Activated naive CD8-positive, alpha-beta T cell (primary cell): ENCODE results near the gene STN1.
A peak's percentile ranks its signal among the peaks of the same experiment; 100 is the strongest.
"Not testable (repeated sequence)": the region's sequence is repeated elsewhere in the genome, so short reads cannot be mapped to it uniquely, and the experiment has no call there.

Source experiments
- H3K27ac Mint-ChIP-seq: one replicate; pipeline ENCODE4 v1.8.0; 2021; ENCODE audit warnings: mixed read lengths
- H3K27me3 Mint-ChIP-seq: one replicate; pipeline ENCODE4 v1.8.0; 2021; ENCODE audit warnings: mixed read lengths
- H3K36me3 Mint-ChIP-seq: one replicate; pipeline ENCODE4 v1.8.0; 2021; ENCODE audit warnings: mixed read lengths
- H3K4me1 Mint-ChIP-seq: one replicate; pipeline ENCODE4 v1.8.0; 2021; ENCODE audit warnings: low read depth, mixed read lengths
- H3K4me3 Mint-ChIP-seq: one replicate; pipeline ENCODE4 v1.8.0; 2021; ENCODE audit warnings: mild to moderate bottlenecking, mixed read lengths
- H3K9me3 Mint-ChIP-seq: one replicate; pipeline ENCODE4 v1.8.0; 2021; ENCODE audit warnings: low read depth, mixed read lengths

The STN1 gene

GRCh38 chr10:103853428-103854264 is 64.3 kb downstream of the STN1 start:
- H3K4me3 Mint-ChIP-seq, result peak overlapping the region; percentile 88
- no peaks in the 10 kb centered on the region for H3K9me3 Mint-ChIP-seq
- H3K27me3 Mint-ChIP-seq, result peaks cover 24% of the 10 kb centered on the region
- peaks cover 15% of the 10 kb centered on the region for H3K4me1 Mint-ChIP-seq
- no peak overlapping the region for H3K27ac Mint-ChIP-seq
- no peaks in the 10 kb centered on the region for H3K36me3 Mint-ChIP-seq

- Mint-ChIP-seq H3K36me3 (no peaks in the 10 kb centered on the region), H3K4me3 (no peak overlapping the region), H3K9me3 (no peaks in the 10 kb centered on the region), H3K27me3 (peaks cover 24% of the 10 kb centered on the region), H3K4me1 (peaks cover 15% of the 10 kb centered on the region), H3K27ac (no peak overlapping the region)
These were observed 65.1 kb downstream of the STN1 start for GRCh38 chr10:103852856-103853255.

- no peak overlapping the region for H3K4me3 Mint-ChIP-seq
- H3K36me3 Mint-ChIP-seq, result no peaks in the 10 kb centered on the region
- H3K9me3 Mint-ChIP-seq, result no peaks in the 10 kb centered on the region
- no peak overlapping the region for H3K27ac Mint-ChIP-seq
- peaks cover 15% of the 10 kb centered on the region for H3K4me1 Mint-ChIP-seq
- peaks cover 24% of the 10 kb centered on the region for H3K27me3 Mint-ChIP-seq
These were observed 65.7 kb downstream of the STN1 start for GRCh38 chr10:103852189-103852711.

- no peak overlapping the region for H3K4me3 Mint-ChIP-seq
- peaks cover 17% of the 10 kb centered on the region for H3K27me3 Mint-ChIP-seq
- no peaks in the 10 kb centered on the region for H3K9me3 Mint-ChIP-seq
- peaks cover 17% of the 10 kb centered on the region for H3K4me1 Mint-ChIP-seq
- H3K36me3 Mint-ChIP-seq, result no peaks in the 10 kb centered on the region
- H3K27ac Mint-ChIP-seq, result no peak overlapping the region
These were observed 66.7 kb downstream of the STN1 start for GRCh38 chr10:103851261-103851660.

GRCh38 chr10:103850572-103850895 is 67.5 kb downstream of the STN1 start:
- Mint-ChIP-seq H3K27ac (no peak overlapping the region), H3K4me3 (no peak overlapping the region), H3K36me3 (no peaks in the 10 kb centered on the region), H3K4me1 (peaks cover 22% of the 10 kb centered on the region), H3K27me3 (peaks cover 15% of the 10 kb centered on the region), H3K9me3 (no peaks in the 10 kb centered on the region)

- Mint-ChIP-seq H3K36me3 (no peaks in the 10 kb centered on the region), H3K27ac (no peak overlapping the region), H3K9me3 (no peaks in the 10 kb centered on the region), H3K4me3 (no peak overlapping the region), H3K4me1 (peaks cover 26% of the 10 kb centered on the region), H3K27me3 (peaks cover 15% of the 10 kb centered on the region)
These were observed 68.0 kb downstream of the STN1 start for GRCh38 chr10:103849880-103850571.

- H3K4me1 Mint-ChIP-seq, result peaks cover 22% of the 10 kb centered on the region
- H3K27me3 Mint-ChIP-seq, result peaks cover 12% of the 10 kb centered on the region
- no peak overlapping the region for H3K4me3 Mint-ChIP-seq
- H3K9me3 Mint-ChIP-seq, result no peaks in the 10 kb centered on the region
- no peak overlapping the region for H3K27ac Mint-ChIP-seq
- H3K36me3 Mint-ChIP-seq, result no peaks in the 10 kb centered on the region
These were observed 68.6 kb downstream of the STN1 start for GRCh38 chr10:103849212-103849877.

GRCh38 chr10:103847909-103848468 is 70.0 kb downstream of the STN1 start:
- Mint-ChIP-seq H3K27ac (no peak overlapping the region), H3K4me1 (peaks cover 17% of the 10 kb centered on the region), H3K27me3 (peaks cover 4% of the 10 kb centered on the region), H3K4me3 (no peak overlapping the region), H3K9me3 (no peaks in the 10 kb centered on the region), H3K36me3 (no peaks in the 10 kb centered on the region)

GRCh38 chr10:103847346-103847745 is 70.6 kb downstream of the STN1 start:
- no peak overlapping the region for H3K4me3 Mint-ChIP-seq
- peaks cover 17% of the 10 kb centered on the region for H3K4me1 Mint-ChIP-seq
- H3K9me3 Mint-ChIP-seq, result no peaks in the 10 kb centered on the region
- H3K27ac Mint-ChIP-seq, result no peak overlapping the region
- no peaks in the 10 kb centered on the region for H3K36me3 Mint-ChIP-seq
- peaks cover 3% of the 10 kb centered on the region for H3K27me3 Mint-ChIP-seq

GRCh38 chr10:103845972-103846371 is 72.0 kb downstream of the STN1 start:
- Mint-ChIP-seq H3K27me3 (peaks cover 3% of the 10 kb centered on the region), H3K27ac (no peak overlapping the region), H3K36me3 (no peaks in the 10 kb centered on the region), H3K4me3 (peak overlapping the region; percentile 33), H3K9me3 (no peaks in the 10 kb centered on the region), H3K4me1 (peaks cover 17% of the 10 kb centered on the region)

- not testable (repeated sequence) for H3K27ac Mint-ChIP-seq, H3K9me3 Mint-ChIP-seq, H3K4me3 Mint-ChIP-seq, H3K36me3 Mint-ChIP-seq, H3K27me3 Mint-ChIP-seq
- H3K4me1 Mint-ChIP-seq, result peaks cover 17% of the 10 kb centered on the region
These were observed 72.6 kb downstream of the STN1 start for GRCh38 chr10:103845346-103845745.

- peaks cover 17% of the 10 kb centered on the region for H3K4me1 Mint-ChIP-seq
These were observed 74.0 kb downstream of the STN1 start for GRCh38 chr10:103843854-103844570.

GRCh38 chr10:103843045-103843444 is 74.9 kb downstream of the STN1 start:
- Mint-ChIP-seq H3K4me1 (peaks cover 17% of the 10 kb centered on the region), H3K9me3 (no peaks in the 10 kb centered on the region), H3K27ac (no peak overlapping the region), H3K36me3 (no peaks in the 10 kb centered on the region), H3K27me3 (no peaks in the 10 kb centered on the region), H3K4me3 (no peak overlapping the region)

More at GRCh38 chr10:103843854-103844570, 74.0 kb downstream of the STN1 start:
- Mint-ChIP-seq H3K9me3 (no peaks in the 10 kb centered on the region), H3K27me3 (no peaks in the 10 kb centered on the region), H3K4me3 (no peak overlapping the region), H3K27ac (no peak overlapping the region), H3K36me3 (no peaks in the 10 kb centered on the region)

- Mint-ChIP-seq H3K36me3 (no peaks in the 10 kb centered on the region), H3K27me3 (no peaks in the 10 kb centered on the region), H3K9me3 (no peaks in the 10 kb centered on the region), H3K4me3 (no peak overlapping the region), H3K4me1 (peaks cover 17% of the 10 kb centered on the region), H3K27ac (no peak overlapping the region)
These were observed 75.4 kb downstream of the STN1 start for GRCh38 chr10:103842605-103843004.
